Erythroblast (primary cell): ENCODE data around the gene THAP6.

ENCODE experiments used
- DNase-seq, 2 experiments: peaks; one replicate each; lab custom pipeline; 2025; lab: John Stamatoyannopoulos, UW
- GATA1 ChIP-seq: IDR thresholded peaks from 2 replicates; pipeline ENCODE4 v1.6.1; 2011; ENCODE audit warnings: low read depth, mild to moderate bottlenecking, control low read depth, low read length, moderate library complexity
- POLR2A ChIP-seq: IDR thresholded peaks from 2 replicates; pipeline ENCODE4 v1.6.1; 2011; ENCODE audit warnings: mild to moderate bottlenecking, low read length

THAP6 gene, protein sequence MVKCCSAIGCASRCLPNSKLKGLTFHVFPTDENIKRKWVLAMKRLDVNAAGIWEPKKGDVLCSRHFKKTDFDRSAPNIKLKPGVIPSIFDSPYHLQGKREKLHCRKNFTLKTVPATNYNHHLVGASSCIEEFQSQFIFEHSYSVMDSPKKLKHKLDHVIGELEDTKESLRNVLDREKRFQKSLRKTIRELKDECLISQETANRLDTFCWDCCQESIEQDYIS

DNA sequence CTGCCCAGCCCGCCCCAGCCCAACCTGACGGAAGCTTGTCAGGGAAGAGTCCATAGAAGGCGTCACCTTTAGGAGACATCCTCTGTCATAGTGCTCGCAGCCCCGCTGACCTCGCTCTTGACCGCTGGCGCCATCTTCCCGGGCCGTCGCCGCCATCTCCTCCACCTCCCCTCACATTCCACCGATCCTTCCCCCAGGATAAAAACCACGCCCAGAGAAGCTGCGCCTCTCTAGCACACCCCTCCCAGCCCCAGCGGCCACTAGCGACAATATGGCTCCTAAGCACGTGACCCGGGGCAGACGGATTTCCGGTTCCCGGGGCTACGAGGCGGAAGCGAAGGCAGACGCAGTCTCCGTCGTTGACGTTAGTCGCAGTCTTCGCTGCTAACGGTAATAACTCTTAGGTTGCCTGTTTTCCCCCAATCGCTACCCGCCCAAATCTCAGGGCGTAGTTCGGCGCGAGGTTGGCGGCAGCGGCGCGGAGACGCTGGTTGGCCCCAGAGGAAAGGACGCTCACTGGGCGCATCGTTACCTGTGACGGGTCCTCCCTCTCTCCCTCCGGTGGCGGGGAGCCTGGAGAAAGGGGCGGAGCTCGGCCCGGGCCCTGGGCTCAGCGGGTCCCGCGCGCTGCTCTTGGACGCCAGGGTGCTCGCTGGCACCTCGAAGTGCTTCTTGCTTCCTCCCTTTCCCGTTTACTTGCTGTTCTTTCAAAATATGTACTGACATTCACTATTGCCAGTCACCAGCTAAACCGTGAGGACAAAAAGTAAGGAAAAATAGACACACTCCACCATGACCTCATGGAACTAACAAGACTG is at the start of gene THAP6, which contains the start of gene RCHY1:
THAP6 (plus strand) TSS at position 343 of the 818 bp plus-strand sequence. CDS start 980 bp downstream, outside the sequence.
RCHY1 (minus strand) TSS at position 273 of the 818 bp plus-strand sequence; CDS start at position 156, 117 bp downstream.
- peak; percentile 94 for DNase-seq
- TF ChIP-seq GATA1 (no peak), POLR2A (peak; percentile 97)

DNA sequence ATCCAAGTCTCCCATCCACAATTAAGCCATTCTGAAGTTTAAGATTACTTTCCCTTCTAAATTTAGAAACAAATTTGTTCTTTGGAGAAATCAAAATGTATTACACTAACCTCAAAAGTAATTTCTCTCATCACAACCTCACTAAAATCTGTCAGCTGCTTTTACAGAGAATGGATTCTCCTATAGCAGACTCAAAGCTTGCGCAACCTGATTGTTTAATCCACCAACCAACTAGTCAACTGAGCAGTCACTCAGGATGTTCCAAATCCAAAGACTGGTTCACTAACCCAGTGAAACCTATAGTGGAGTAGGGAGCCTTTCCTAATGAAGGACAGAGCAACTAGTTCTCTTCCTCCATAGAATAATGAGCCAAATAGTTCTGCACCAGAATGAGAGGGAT is 44.4 kb upstream of the THAP6 start:
- DNase-seq = no peak
- TF ChIP-seq GATA1 (no peak), POLR2A (no peak)

- DNase-seq = no peak
- TF ChIP-seq GATA1 = no peak
These were observed 43.5 kb upstream of the THAP6 start for GRCh38 chr4:75470738-75471137.

DNA sequence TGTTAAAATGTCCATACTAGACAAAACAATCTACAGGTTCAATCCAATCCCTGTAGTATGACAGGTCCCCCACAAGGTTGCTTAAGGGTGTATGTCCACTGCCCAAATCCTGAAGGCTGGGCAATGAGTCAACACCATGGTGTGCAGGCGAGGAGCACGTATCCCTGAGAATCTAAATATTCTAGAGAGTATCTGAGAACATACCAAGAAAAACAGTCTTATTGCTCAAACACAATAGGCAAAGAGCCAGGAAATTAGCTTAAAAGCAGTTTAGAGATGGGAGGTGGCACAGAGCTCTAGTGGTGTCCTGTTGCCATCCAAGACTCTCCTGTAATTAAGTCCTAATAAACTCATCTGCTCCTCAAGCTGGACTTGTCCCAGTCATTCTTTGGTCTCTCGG is 37.1 kb upstream of the THAP6 start:
- no peak for DNase-seq

GRCh38 chr4:75484190-75484589 is 30.1 kb upstream of the THAP6 start:
- TF ChIP-seq POLR2A = no peak
- no peak for TF ChIP-seq GATA1
- DNase-seq = no peak

More for the DNA sequence above, 37.1 kb upstream of the THAP6 start:
- TF ChIP-seq POLR2A = no peak
- no peak for TF ChIP-seq GATA1

DNA sequence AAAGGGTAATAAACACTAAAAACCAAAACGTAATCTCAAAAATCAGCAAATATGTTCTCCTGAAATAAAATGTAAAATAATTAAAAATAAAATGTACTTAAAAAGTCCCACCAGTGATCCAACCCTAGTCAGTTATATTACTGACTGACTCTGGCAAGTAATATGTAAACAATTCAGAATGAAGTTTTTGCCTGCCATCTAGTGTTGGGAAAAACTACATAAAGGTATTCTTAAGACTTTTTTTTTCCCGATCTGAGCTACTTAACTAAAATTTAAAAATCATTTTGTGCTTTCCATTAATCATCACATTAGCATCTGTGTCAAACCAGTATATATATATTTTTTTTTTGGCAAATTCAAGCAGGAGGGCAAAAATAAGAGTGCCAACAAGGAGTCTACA is 24.1 kb upstream of the THAP6 start:
- TF ChIP-seq POLR2A (no peak), GATA1 (no peak)
- peak; percentile 4 to 22 for DNase-seq

GRCh38 chr4:75494563-75494962 is 19.7 kb upstream of the THAP6 start:
- TF ChIP-seq GATA1 (no peak), POLR2A (no peak)
- DNase-seq = peak in 1 of 2 experiments; percentile 14

DNA sequence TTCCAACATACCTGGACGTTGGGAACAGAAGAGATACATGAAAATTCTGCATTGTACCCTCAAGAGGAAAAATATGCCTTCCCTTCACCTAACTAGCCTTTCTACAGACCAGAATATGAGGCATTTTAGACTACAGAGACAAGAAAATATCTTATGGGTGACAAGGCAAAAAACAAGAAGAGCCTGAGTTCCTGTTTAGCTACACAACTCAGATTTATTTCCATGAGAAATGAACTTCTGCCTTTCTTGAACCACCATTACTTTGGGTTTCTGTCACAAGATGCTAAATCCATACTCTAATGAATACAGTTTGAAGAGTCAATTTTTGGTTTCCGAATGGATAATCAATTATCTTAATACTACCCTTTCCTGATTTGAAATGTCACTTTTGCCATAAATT is 18.8 kb upstream of the THAP6 start:
- no peak for DNase-seq
- TF ChIP-seq GATA1 (no peak), POLR2A (no peak)

- DNase-seq = no peak
- no peak for TF ChIP-seq GATA1
- TF ChIP-seq POLR2A = no peak
These were observed 17.9 kb upstream of the THAP6 start for GRCh38 chr4:75496406-75496805.

GRCh38 chr4:75497133-75497532 is 17.1 kb upstream of the THAP6 start:
- TF ChIP-seq POLR2A (no peak), GATA1 (no peak)
- no peak for DNase-seq

DNA sequence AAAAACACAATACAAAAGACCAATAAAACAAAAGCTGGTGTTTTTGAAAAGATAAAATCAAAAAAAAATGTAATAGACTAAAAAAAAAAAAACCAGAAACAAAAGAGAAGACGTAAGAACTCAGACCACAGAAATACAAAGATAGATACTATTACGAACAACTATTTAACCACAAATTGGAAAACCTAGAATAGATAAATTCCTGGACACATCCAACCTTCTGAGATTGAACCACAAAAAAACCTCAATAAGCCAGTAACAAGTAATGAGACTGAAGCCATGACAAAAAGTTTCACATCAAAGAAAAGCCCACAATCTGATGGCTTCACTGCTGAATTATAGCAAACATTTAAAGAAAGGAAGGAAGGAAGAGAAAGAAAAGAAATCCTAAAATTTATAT is 16.2 kb upstream of the THAP6 start:
- no peak for DNase-seq
- TF ChIP-seq GATA1 (no peak), POLR2A (no peak)

DNA sequence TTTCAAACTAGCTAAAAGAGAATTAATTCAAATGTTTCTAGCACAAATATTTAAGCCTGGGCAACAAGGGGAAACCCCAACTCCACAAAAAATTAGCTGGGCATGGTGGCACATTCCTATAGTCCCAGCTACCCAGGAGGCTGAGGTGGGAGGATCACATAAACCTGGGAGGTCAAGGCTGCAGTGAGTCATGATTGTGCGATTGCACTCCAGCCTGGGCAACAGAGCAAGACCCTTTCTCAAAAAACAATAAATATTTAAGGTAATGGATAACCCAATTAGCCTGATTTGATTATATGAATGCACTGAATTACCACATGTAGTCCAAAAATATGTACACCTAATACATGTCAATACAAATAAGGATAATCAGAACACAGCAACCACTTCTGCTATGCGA is 14.4 kb upstream of the THAP6 start:
- TF ChIP-seq GATA1 (no peak), POLR2A (no peak)
- no peak for DNase-seq

DNA sequence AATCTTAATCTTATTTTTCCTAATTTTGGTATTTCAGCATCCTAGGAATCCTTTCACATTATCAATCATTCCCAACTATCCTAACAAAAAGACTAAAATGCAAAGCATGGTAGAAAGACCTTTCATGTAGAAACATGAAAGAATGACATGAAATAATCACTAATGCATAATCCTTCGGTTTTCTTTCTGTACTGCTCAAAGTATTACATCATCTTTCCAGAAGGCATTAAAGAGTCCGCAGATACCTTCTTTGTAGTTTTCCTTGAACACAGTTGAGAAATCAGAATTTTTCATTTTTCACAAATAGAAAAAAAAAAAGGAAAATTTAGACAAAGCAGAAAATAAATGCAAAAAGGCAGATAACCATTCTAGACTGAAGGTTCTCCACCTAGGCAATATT is 11.6 kb upstream of the THAP6 start:
- TF ChIP-seq GATA1 (no peak), POLR2A (no peak)
- no peak for DNase-seq

DNA sequence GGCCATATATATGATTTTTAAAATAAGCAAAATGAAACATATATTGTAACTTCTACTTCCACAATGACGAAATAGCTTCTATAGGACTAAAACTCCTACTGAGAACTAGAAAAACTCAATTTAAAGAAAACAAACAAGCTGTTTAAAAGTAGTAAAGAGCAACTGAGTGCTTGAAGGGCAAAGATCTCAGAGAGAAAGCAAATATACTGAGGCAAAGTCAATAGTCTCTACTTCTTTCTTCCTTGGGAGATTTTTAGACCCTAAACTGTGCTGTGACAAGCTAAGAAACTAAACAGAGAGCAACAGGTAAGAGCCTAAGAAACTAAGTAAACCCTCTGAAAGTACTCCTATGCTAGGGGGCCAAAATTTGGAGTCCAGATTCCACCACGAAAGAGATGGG is 8.6 kb upstream of the THAP6 start:
- TF ChIP-seq POLR2A (no peak), GATA1 (no peak)
- DNase-seq = no peak

DNA sequence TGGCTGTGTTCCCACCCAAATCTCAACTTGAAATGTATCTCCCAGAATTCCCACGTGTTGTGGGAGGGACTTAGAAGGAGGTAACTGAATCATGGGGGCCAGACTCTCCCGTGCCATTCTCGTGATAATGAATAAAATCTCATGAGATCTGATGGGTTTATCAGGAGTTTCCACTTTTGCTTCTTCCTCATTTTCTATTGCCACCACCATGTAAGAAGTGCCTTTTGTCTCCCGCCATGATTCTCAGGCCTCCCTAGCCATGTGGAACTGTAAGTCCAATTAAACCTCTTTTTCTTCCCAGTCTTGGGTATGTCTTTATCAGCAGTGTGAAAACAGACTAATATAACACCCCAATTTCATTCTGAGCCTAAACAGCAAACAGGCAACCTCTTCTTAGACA is 4.7 kb upstream of the THAP6 start:
- peak in 1 of 2 experiments; percentile 12 for DNase-seq
